Activated CD4-positive, alpha-beta T cell treated with anti-CD3 and anti-CD28 coated beads, Interleukin-2, Interleukin-6, amounts not matched to agents 100 ng/mL and 50 ng/mL, durations not matched to agents 16 hours and 8 hours (primary cell): Measurements from ENCODE around the gene F12.

Experiments
- DNase-seq: peaks from one replicate; pipeline ENCODE4 v3.0.0-alpha.2; 2020

F12 gene

DNA sequence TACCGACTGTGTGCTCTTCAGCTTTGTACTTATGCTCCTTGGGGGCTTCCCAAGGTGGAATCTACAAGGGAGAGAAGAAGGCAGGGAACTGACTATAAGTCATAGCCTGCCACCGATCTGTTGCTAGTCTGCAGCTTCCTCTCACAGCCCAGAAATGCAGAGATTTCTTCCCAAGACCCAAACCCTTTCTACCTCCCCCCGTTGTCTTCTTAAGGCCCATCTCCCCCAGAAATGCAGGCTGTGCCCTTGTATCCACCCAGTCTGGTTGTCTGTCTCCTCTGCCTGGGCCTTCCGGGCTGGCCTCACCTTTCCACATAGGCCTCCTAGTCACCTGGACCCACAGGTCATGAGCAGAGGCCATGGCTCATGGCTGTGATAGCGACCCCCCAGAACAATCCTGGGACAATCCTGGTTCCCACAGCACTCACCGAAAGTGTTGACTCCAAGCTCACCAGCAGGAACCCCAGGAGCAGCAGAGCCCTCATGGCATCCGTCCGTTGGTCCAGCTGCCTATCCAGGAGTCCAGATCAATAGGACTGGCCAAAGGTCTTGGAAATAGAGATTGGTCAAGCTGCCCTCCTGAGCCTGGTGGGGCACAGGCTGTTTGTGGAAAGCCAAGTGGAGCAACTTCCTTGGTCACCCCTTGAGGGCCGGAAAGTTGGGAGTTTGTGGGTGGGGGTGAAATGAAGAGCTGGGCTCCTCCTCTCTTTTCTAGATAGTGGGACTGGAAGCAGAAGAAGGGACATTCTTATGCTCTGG is at the start of gene F12:
F12 (minus strand) TSS at position 522 of the 759 bp plus-strand sequence; CDS start at position 485, 37 bp downstream.
- DNase-seq: no peak

DNA sequence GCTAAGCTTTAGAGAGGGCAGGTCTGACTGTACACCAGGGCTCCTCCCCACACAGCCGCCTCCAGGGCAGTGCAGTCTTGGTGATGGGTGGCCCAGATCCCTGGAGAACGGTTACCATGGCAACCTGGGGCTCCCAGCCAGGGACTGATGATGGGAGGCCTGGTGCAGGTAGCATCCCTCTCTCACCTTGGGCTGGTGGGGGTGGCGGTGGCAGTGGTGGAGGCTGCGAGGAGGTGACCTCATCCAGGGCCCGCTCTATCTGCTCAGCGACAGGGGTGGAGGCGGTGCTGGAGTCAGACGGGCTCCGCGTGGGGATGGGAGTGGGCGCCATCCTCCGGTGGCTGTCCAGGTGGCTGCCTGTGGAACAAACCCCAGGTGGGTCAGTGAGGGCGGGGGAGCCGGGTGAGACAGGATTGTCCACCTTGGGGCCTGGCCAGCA is 49.6 kb upstream of the F12 start:
- DNase-seq: no peak

- DNase-seq: no peak
Observed at GRCh38 chr5:177457852-177458681, 48.7 kb upstream of the F12 start.

DNA sequence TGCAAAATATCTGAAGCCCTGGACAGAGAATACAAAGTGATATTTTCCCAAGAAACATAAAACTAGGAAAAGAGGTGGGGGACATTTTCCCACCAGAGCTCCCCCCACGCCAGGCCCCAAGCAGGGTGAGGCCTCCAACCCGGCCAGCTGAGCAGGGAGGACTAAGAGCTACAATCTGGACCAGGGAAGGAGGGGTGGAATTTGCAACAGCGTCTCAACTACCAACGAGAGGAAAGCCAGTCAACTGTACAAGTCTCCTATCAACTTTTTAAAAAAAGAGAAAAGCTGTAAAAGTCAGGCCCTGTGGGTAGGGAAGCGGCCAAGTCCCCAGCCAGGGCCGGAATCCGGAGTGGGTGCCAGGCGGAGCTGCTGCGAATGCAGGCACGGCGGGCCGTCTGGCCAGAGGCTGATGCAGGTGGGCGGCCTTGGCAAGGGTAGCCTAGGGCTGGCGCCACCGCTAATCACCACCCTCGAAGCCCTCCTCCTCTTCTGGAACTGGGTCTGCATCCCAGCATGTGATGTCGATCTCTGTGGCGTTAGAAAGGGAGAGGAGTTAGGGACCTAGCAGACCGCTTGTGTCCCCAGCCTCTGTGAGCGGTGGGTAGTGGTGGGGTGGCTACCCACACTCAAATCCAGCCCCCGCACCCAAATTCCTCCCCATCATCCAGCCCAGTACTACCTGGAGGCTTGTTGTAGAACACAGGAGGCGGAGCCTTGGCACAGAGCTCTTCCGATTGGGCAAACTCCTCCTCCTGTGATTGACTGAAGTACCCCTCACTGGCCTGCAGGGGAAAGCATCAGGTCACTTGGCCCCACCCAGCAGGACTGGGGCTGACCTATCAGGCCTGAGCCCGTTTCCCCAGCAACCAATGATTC is 47.9 kb upstream of the F12 start:
- peak; percentile 78 for DNase-seq

DNA sequence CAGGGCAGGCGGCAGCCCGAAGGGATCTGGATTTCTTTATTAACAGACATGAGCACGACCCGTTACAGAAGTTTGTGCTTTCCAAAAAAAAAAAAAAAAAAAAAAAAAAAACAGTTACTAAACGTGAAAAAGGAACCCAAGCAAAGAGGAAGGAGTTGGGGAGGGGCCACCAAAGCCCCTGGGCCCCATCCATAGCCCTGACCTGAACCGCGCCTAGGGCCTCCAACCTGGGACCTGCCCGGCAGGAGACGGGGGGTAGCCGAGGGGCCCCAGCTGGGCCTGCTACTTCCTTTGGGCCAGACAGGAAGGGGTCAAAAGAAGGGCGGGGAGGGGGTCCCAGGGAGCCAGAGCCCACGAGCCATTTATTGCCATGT is 47.2 kb upstream of the F12 start:
- DNase-seq: no peak

DNA sequence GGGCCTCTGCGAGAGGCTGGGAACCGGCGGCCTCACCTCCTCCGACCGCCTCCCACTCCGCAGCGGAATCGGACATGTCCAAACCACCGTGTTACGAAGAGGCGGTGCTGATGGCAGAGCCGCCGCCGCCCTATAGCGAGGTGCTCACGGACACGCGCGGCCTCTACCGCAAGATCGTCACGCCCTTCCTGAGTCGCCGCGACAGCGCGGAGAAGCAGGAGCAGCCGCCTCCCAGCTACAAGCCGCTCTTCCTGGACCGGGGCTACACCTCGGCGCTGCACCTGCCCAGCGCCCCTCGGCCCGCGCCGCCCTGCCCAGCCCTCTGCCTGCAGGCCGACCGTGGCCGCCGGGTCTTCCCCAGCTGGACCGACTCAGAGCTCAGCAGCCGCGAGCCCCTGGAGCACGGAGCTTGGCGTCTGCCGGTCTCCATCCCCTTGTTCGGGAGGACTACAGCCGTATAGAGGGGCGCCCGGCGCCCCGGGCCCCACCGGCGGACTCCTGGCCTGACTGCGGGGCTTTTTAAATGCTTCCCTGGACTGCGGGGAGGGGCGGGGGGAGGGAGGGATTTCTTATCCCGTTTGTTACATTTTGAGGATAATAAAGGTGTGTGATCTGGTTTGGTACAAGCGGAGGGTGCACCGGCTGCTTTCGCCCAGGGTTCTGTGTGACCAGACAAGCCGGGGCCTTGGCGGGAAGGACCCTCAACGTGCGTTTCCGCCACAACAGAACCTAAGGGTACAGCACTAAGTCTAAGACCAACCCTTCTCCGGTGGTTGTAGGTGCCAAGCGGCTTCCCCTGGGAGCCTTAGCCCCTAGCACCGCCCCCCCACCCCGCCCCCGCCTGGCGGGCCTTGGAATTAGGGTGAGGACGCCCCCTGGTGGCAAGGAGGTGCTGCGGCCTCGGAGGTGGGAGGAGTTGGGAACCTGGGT is 46.6 kb upstream of the F12 start:
- DNase-seq: peak; percentile 97

- peak; percentile 94 for DNase-seq
Observed at GRCh38 chr5:177455036-177455660, 45.8 kb upstream of the F12 start.

- peak; percentile 95 for DNase-seq
Observed at GRCh38 chr5:177454397-177455035, 45.2 kb upstream of the F12 start.

DNA sequence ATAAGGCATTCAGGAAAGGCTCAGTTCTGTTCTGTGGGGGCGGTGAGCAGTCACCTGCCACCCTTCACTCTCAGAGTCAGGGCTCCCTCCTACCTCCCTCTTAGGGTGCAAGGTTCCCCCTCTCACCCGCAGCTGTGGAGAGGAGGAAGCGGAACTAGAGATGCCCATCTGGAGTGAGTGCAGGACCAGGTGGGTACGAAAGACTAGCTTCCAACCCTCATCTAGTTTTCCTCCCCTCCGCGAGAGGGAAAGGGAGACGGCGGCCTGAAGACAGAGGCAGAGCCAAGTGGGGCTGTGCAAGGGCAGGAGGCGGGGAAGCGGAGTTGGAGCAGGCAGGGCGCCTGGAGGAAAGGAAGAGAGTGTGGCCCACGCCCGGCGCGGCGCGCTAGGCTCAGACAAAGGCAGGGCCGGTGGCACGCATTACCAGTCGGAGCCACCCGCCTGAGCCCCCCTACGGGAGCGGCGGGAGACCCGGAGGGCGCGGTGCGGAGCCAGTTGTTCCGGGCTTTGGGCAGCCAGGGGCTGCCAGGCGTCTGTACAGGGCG is 44.6 kb upstream of the F12 start:
- DNase-seq: no peak

GRCh38 chr5:177452688-177453638 is 43.6 kb upstream of the F12 start:
- DNase-seq: no peak

DNA sequence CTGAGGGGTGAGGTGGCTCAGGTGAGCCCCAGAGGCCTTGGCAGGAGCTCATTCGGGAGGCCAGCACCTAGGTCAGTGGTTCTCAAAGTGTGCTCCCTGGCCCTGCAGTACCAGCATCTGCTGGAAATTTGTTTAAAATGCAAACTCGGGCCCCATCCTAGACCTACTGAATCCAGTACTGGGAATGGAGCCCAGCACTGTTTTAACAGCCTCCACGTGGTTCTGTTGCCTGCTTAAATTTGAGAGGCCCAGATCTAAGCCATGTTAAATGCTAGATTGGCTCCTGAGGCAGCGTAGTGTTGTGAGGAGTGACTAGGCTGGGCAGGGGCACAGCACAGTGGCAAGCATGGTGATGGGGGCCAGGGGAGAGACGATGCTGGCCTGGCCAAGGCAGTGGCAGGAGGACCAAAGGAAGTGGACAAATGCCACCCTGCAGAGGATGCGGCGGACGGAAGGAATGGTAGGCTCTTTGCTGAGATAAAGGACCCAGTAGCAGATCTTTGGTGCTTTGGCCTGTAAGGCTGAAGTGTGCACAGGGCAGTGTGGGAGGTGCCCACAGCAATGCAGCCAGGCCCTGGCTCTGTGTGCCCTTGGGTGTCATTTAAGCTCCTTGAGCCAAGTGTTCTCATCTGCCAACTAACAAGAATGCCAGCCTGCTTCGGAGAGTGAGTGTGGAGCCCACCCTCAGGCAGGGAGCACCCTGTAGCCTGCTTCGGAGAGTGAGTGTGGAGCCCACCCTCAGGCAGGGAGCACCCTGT is 41.5 kb upstream of the F12 start:
- no peak for DNase-seq

- DNase-seq: no peak
Observed at GRCh38 chr5:177449140-177450061, 40.0 kb upstream of the F12 start.

- no peak for DNase-seq
Observed at GRCh38 chr5:177448244-177448950, 39.0 kb upstream of the F12 start.

- DNase-seq: peak; percentile 38
Observed at GRCh38 chr5:177447611-177448243, 38.4 kb upstream of the F12 start.

DNA sequence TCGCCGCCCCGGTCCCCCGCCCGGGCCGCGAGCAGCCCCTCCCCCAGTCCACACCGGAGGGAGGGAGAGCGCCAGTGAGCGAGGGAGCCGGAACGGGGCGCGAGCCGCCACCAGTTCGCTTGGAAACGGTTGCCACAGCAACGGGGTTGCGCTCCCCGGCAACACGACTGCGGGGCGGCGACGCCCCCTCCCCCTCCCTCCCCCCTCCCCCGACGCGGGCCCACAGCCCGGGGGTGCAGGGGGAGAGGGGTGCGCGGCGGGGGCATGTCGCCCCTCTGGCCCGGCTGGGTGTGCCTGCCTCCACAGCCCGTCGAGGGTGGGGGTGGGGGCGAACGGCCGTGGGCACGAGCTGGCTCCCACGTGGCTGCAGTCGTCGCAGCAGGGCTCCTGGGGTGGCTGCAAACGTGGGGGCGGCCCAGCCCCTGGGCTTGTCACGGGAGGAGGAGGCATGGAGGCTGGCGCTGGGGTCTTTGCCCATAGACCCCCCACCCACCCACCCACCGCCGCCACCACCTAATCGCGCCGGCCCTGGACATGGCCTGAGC is 37.8 kb upstream of the F12 start:
- DNase-seq: peak; percentile 78
